ENCODE results near the gene PRCP.
A peak's percentile ranks its signal among the peaks of the same experiment; 100 is the strongest.

DNA sequence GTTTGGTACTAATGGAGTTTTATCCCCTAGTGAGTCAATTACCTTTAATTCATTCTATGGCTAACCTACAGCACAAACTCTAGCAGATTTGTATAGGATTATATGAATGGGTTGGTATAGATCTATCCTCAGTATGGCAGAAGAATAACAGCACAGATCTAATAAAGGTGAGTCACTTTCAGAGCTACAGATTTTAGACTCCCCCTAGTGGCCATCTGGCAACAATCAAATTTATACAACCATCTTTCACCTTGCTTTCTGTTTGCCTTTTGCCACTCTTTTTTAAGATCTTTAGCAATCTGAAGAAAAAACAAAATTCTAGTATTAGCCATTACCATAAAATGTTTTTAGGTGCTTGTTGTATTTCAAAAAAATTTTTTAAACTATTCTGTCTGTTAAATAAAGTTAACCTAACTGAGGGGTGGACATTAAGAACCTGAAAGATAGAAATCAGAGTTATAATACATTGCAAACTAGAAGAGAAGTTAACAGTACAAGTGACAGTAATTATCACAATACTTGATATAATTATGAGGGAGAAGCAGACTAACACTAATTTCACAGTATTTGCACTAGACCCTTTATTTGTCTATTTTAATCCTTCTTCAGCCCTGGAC, 27.1 kb upstream of the PRCP start:
- TF ChIP-seq ELF1 (IDR thresholded peaks at IDR 0.05), result no peak
- no peak for TF ChIP-seq EZH2phosphoT487 (IDR thresholded peaks at IDR 0.05; ENCODE audit: borderline replicate concordance, low read depth)
- TF ChIP-seq, protein P1, sequence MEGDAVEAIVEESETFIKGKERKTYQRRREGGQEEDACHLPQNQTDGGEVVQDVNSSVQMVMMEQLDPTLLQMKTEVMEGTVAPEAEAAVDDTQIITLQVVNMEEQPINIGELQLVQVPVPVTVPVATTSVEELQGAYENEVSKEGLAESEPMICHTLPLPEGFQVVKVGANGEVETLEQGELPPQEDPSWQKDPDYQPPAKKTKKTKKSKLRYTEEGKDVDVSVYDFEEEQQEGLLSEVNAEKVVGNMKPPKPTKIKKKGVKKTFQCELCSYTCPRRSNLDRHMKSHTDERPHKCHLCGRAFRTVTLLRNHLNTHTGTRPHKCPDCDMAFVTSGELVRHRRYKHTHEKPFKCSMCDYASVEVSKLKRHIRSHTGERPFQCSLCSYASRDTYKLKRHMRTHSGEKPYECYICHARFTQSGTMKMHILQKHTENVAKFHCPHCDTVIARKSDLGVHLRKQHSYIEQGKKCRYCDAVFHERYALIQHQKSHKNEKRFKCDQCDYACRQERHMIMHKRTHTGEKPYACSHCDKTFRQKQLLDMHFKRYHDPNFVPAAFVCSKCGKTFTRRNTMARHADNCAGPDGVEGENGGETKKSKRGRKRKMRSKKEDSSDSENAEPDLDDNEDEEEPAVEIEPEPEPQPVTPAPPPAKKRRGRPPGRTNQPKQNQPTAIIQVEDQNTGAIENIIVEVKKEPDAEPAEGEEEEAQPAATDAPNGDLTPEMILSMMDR (IDR thresholded peaks at IDR 0.05), result peak; percentile 92
- no peak for TF ChIP-seq SIN3A (IDR thresholded peaks at IDR 0.05; ENCODE audit: borderline replicate concordance, low read depth, low read length)

Data from SK-N-SH (cell line).